ENCODE measurements around the gene SCART1.
"Not testable (repeated sequence)": the region's sequence is repeated elsewhere in the genome, so short reads cannot be mapped to it uniquely, and the experiment has no call there.

SCART1 gene

GRCh38 chr10:133475425-133475734 is 21.6 kb downstream of the SCART1 start:
- DNase-seq: no peak

DNA sequence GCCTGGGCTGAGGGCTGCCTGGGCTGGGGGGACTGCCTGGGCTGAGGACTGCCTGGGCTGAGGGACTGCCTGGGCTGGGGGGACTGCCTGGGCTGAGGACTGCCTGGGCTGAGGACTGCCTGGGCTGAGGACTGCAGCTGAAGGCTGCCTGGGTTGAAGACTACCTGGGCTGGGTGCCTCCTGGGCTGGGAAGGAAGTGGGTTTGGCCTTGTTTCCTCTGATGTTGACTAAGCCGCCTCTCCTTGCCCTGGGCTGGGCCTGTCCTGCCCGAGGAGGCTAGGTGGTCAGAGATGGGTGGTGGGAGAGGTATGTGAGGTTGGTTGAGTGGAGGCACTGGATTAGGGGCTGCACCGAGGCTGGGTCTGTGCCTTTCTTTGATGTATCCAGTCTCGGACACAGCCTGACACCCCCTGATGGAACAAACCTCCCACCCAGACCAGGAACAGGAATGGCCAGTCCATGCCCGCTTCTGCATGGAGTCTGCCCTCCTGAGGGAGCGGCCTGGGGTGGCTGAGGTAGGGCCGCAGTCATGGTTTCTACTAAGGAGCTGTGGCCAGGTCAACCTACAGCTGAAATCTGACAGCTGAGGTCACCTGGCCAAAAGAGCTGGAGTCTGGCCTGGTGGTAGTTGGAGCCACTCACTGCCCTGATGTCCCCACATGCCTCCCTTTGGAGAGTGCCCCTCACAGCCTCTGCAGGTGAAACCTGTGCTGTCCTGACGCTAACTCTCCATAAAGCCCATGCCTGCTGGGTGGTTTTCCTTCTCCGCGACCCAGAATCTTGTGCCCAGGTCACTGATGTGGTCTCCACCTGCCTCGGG is 22.3 kb downstream of the SCART1 start:
- DNase-seq: no peak

DNA sequence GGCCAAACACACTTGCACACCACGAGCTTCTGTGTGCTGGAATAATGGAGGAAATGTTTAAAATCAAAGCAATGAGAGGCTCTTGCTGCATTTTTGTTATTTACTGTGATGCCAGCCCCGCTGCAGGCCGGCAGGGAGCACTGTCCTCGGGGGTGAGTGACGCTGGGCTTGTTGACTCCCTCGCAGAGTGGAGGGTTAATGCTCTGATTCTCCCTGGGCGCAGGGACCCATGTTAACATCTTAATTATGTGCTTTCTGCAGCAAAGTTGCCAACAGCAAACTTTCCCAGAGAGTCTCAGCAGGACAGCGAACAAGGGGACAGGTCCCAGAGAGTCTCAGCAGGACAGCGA is 22.9 kb downstream of the SCART1 start:
- no peak for DNase-seq

DNA sequence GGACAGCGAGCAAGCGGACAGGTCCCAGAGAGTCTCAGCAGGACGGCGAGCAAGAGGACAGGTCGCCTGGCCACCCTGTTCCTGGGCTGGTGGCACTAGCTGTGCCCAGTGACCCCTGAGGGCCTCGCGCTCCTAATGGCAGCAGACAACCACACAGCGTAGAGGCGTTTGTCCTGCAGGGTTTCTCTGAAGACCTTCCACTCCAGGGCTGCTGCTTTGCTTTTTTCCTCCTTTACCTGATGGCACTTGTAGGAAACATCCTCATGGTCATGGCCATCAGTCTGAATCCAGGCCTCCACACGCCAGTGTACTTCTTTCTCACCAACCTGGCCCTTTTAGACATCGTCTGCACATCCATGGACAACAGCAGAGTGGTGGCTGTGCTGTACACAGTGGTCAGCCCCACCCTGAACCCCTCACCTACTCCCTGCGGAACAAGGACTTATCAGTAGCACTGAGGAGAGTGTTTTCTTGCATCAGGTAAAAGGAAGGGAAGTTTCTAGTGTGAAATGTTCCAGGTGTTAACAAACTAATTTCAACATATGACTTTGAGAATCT is 27.4 kb downstream of the SCART1 start:
- DNase-seq: no peak

DNA sequence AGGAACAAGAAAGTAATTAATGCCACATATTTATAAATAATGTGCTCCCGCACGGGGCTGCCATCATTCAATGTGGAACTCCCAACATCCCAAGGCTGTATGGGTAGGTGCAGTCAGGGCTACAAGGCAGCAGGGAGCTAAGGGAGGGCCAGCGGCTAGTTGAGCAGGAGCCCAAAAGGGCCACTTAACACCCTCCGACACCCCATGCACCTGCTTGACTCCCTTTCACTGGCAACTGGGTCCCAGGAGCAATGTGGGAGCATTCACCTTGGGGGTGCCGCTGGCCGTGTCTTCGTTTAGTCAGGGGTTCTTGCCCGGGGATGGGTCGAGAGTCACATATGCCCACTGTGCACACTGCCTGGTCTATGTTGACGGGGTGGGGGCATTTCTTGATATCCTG is 27.9 kb downstream of the SCART1 start:
- DNase-seq: no peak

GRCh38 chr10:133484818-133485217 is 31.1 kb downstream of the SCART1 start:
- DNase-seq: no peak

DNA sequence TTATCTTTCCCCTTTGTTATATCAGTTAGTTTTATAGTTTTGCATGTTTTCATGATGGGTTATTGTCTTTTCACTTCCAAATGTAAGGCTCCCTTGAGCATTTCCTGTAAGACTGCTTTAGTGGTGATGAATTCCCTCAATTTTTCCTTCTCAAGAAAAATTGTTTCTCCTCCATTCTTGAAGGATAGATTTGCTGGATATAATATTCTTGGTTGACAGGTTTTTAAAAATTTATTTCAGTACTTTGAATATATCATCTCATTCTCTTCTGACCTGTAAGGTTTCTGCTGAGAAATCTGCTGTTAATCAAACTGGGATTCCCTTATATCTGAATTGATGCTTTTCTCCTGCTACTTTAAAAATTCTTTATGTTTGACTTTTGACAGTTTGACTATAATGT is 33.3 kb downstream of the SCART1 start:
- no peak for DNase-seq

DNA sequence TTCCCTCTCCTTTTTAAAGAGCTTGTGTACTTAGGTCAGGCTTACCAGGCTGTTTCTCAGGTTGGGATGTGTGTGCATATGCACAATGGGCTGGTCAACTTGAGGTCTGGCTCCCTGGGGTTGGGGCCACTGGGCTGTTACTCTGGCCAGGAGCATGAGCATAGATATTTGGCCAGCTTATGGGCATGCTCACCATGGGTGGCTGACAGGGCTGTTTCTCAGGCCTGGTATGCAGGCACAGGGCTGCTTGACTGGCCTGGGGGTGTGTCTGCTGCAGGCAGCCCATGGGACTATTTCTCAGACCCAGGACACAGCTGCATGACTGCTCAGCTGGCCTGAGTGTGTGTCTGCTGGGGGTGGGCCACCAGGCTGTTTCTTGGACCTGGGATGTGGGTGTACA is 34.6 kb downstream of the SCART1 start:
- no peak for DNase-seq

DNA sequence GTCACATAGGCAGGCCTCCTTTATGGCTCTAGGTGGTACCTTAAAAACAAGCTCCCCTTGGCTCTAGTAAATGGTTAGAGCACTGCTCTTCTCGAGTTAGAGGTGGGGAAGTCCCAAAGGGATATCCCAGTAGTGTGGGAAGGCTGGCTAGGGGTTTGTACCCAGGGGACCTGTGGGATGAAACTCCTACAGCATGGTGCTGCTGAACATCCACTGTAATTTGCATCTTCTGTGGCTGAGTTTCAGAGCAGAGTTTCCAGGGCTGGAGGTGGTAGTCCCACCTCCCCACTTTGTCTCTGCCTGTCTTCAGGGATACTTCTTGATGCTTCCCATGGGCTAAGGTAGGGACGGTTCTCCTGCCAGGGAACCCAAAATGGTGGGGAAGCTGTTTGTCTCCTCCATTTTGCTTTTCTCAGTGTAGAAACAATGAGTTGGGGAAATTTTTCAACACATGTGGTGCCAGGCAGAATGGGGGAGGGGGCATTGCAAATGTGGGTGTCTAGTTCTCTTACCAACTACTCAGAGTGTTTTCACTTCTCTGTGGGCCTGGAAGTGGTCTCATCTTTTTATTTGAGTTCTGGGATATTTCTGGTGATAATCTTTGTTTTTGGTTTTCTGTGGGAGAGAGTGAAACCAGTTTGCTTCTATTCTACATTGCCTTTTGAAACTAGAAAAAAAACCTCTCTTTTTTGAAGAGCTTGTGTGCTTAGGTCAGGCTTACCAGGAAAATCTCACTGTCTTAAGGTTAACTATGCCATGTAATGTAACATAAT is 36.3 kb downstream of the SCART1 start:
- no peak for DNase-seq

DNA sequence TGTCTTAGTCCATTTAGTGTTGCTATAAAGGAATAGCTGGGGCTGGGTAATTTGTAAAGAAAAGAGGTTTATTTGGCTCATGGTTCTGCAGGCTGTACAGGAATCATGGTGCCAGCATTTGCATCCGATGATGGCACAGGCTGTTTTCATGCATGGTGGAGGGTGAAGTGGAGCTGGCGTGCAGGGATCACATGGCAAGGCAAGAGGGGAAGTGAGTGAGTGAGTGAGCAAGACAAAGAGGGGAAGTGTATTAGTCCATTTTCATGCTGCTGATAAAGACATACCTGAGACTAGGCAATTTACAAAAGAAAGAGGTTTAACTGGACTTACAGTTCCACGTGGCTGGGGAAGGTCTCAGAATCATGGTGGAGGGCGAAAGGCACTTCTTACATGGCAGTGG is 39.8 kb downstream of the SCART1 start:
- not testable (repeated sequence) for DNase-seq

GRCh38 chr10:133497363-133497762 is 43.6 kb downstream of the SCART1 start:
- not testable (repeated sequence) for DNase-seq

DNA sequence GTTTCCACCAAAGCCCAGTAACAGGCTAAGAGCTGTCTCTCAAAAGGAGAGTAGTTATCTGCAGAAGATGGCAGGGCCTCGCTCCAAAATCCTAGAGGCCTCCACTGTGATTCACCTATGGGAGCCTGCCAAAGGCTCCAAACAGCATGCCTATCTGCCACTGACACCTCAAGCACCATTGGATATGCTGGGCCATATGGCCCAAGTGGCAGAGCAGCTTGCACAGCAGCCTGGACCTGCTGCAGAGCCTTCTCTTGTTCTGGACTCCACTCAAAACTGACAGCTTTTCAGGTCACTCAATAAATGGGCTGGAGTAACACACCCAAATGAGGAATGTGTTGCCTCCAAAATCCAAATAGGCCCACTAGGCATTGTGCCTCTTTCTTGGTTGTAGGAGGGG is 45.4 kb downstream of the SCART1 start:
- DNase-seq: not testable (repeated sequence)

DNA sequence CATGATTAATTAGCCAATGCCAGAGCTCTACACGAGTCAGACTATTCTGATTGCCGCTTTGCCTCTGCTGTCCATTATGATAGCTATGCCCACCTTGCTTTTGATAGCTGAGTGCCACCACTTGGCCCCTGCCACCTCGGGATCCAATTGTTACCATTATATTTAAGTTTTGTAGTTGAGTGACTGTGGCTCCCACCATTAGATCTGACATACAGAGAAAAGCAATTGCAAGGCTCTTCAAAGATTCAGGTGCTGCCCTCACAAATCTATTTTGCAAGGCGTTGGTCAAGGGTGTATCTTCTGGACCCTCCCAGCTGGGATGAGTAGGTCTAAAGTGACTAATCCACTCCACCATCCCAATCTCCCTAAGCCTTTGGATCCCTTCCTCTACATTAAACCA is 47.2 kb downstream of the SCART1 start:
- not testable (repeated sequence) for DNase-seq

GRCh38 chr10:133509700-133510099 is 56.0 kb downstream of the SCART1 start:
- DNase-seq: no peak

DNA sequence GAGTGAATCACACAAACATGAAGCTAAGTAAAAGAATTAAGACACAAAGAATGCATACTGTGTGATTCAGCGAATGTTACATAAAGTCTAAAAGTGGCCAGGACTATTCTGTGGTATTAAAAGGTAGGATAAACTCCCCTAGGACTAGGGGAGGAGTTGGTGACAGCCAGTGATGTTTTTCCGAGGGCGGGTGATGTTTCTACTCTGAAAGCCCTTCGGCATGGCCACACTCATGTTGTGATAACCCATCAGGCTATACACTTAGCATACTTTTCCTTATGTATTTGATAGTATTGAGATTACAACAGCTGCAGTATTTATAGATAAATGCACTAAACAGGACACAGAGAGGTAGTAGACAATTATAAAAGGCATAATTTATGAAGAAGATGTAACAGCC is 57.7 kb downstream of the SCART1 start:
- no peak for DNase-seq

DNA sequence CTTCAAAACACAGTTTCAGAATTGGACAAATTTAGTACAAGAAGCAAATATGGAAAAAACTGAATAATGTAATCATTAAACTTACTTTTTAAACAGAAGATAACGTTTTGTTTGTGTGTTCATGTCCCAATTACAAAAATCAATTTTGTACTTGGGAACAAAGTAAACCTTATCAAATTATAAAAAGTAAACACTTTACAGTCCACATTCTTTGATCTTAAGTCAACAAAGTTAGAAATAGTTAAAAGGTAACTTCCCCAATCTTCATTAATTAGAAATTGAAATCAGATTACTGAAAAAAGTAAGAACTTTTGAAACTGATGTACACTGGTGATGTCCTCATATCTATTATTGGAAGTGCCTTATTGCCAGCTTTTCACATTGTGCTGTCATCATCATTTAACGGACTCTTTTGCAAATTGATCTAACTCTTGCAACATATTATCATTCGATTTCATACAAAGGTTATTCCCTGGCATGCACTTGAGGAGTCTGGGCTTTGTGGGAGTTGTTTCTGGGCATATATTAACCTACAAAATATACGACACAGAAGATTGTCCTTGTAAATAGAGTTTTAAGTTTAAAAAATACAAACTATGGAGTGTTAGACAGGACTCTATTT is 58.3 kb downstream of the SCART1 start:
- no peak for DNase-seq

GRCh38 chr10:133515471-133515870 is 61.7 kb downstream of the SCART1 start:
- DNase-seq: no peak

DNA sequence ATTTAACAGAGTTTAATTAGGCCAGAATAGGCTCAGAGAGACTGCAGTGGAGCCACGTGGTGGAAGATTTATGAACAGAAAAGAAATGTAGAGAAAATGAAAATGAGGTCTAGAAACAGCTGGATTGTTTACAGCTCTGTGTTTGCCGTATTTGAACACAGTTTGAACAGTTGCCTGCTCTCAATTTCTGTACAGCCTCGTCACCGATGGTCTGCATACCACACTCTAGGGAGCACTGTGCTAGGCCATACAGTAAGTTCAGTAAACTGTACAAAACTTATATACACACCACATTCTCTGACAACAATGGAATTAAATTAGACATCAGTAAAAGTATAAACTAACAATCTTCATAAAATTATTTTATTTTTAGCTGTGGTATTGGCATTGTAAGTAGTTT is 62.3 kb downstream of the SCART1 start:
- no peak for DNase-seq

DNA sequence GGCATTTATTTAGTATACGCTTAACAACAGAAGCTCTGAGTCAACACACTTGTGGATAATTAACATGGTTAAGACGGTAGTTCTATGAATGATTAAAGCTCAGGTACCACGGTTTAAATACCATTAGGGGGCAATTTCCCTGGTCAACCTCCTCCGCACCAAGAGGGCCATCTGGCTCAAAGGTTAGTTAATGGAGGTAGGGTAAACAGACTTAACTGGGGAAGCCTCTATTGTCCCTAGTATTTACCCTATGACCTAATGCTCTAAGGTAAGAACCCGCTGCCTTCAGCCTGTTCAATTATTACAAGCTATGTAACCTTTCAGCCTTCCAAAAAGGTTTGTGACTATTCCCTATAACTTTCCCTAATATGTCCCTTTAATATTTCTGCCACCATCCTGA is 64.8 kb downstream of the SCART1 start:
- DNase-seq: not testable (repeated sequence)

Data from NCI-H1436 treated with DMSO at 0.1 percent for 48 hours (cell line).